H1 (cell line): ENCODE data around the gene ETF1. TPM values are rescaled to one million over a fixed set of nuclear protein-coding genes. Genes with fewer than 3 reads are reported as not detected.

Source experiments
- CTCF ChIA-PET: fragments of 300-600 bp; sonication (Branson Sonifier 250); formaldehyde crosslinking; loops from one replicate; lab custom pipeline; 2021; ENCODE audit not compliant: partially characterized antibody; lab: Charles Lee
- POLR2A ChIA-PET: fragments of 300-600 bp; sonication (Branson Sonifier 250); formaldehyde crosslinking; loops from one replicate; lab custom pipeline; 2021; ENCODE audit warnings: inconsistent platforms; ENCODE audit not compliant: partially characterized antibody; lab: Charles Lee
- DNase-seq, 2 experiments: peaks; one replicate each; pipeline versions ENCODE4 v3.0.0 to v3.0.0-alpha.2; 2010 to 2022; ENCODE audit warnings: low spot score in 2 of 2, low read depth in 1 of 2, mixed read lengths in 1 of 2
- FAIRE-seq: peaks from 2 replicates; lab custom pipeline; 2011; peaks lifted over from hg19 to GRCh38; lab: Jason Lieb, UNC
- H2AFZ ChIP-seq: 2 replicates; pipeline ENCODE4 v1.8.1; 2012; ENCODE audit warnings: low read length, inconsistent platforms
- H2AK5ac ChIP-seq: 2 replicates; pipeline ENCODE4 v1.6.1; 2013; ENCODE audit warnings: low read depth, low read length
- H2BK120ac ChIP-seq: replicated peaks from 2 replicates; pipeline ENCODE3; 2013; ENCODE audit warnings: low read depth, low read length, inconsistent platforms
- H2BK12ac ChIP-seq: 2 replicates; pipeline ENCODE4 v1.6.1; 2013; ENCODE audit warnings: low read depth, low read length
- H2BK15ac ChIP-seq: 2 replicates; pipeline ENCODE4 v1.6.1; 2013; ENCODE audit warnings: low read length
- H2BK20ac ChIP-seq: 2 replicates; pipeline ENCODE4 v1.6.1; 2013; ENCODE audit warnings: low read length
- H2BK5ac ChIP-seq: 2 replicates; pipeline ENCODE4 v1.6.1; 2013; ENCODE audit warnings: low read depth, low read length
- H3K14ac ChIP-seq: 2 replicates; pipeline ENCODE4 v1.6.1; 2013; ENCODE audit warnings: inconsistent platforms; ENCODE audit not compliant: insufficient read length
- H3K18ac ChIP-seq: 2 replicates; pipeline ENCODE4 v1.6.1; 2013; ENCODE audit warnings: low read length; ENCODE audit errors: extremely low read depth
- H3K23ac ChIP-seq: 2 replicates; pipeline ENCODE4 v1.6.1; 2013; ENCODE audit warnings: inconsistent platforms; ENCODE audit not compliant: insufficient read length
- H3K23me2 ChIP-seq: 2 replicates; pipeline ENCODE4 v1.6.1; 2013; ENCODE audit warnings: low read depth, low read length
- H3K27ac ChIP-seq: 2 replicates; pipeline ENCODE4 v1.6.1; 2011; ENCODE audit warnings: low read depth, low read length, inconsistent platforms
- H3K27me3 ChIP-seq, 4 experiments: replicated peaks in 1 of 4; 1 replicate in 1 of 4; 2 replicates in 3 of 4; pipeline versions ENCODE4 v1.6.1 to v1.8.1; 2011 to 2013; ENCODE audit warnings: low read length in 3 of 4, mild to moderate bottlenecking in 3 of 4, inconsistent platforms in 2 of 4, mixed read lengths in 2 of 4, moderate library complexity in 1 of 4; ENCODE audit not compliant: control insufficient read depth in 3 of 4, insufficient read depth in 3 of 4; ENCODE audit errors: extremely low read depth in 1 of 4
- H3K36me3 ChIP-seq, 4 experiments: 2 replicates each; pipeline versions ENCODE4 v1.6.1 to v1.8.1; 2011 to 2013; ENCODE audit warnings: mild to moderate bottlenecking in 4 of 4, low read length in 3 of 4, moderate library complexity in 2 of 4, control low read depth in 1 of 4, inconsistent platforms in 1 of 4; ENCODE audit not compliant: insufficient read depth in 4 of 4, control insufficient read depth in 2 of 4
- H3K4ac ChIP-seq: replicated peaks from 2 replicates; pipeline ENCODE3; 2013; ENCODE audit warnings: low read length, low read depth, mixed read lengths, inconsistent platforms; ENCODE audit not compliant: insufficient read length
- H3K4me1 ChIP-seq, 4 experiments: replicated peaks in 1 of 4; 1 replicate in 1 of 4; 2 replicates in 3 of 4; pipeline versions ENCODE4 v1.6.1 to v1.8.1; 2011 to 2013; ENCODE audit warnings: low read length in 3 of 4, inconsistent platforms in 2 of 4, mixed read lengths in 1 of 4; ENCODE audit not compliant: insufficient read depth in 4 of 4, control insufficient read depth in 3 of 4
- H3K4me2 ChIP-seq, 2 experiments: 2 replicates each; pipeline versions ENCODE4 v1.6.1 to v1.8.1; 2011 to 2013; ENCODE audit warnings: low read depth in 2 of 2, low read length in 2 of 2, control low read depth in 1 of 2, inconsistent platforms in 1 of 2, mild to moderate bottlenecking in 1 of 2; ENCODE audit not compliant: insufficient read depth in 1 of 2
- H3K4me3 ChIP-seq, 4 experiments: fragments of 200-600, 300-600 bp in 1 of 4; sonication (generic), shearing (Covaris generic), sonication (Bioruptor Twin) in 1 of 4; 2 replicates each; pipeline versions ENCODE4 v1.5.1 to v1.8.1; 2011 to 2016; ENCODE audit warnings: low read length in 4 of 4, low read depth in 3 of 4, control low read depth in 2 of 4, inconsistent platforms in 2 of 4, mild to moderate bottlenecking in 2 of 4, mixed read lengths in 1 of 4, moderate library complexity in 1 of 4; ENCODE audit not compliant: insufficient read depth in 2 of 4; ENCODE audit errors: extremely low read depth in 1 of 4
- H3K56ac ChIP-seq: replicated peaks from 2 replicates; pipeline ENCODE3; 2013; ENCODE audit warnings: low read depth, mild to moderate bottlenecking, mixed read lengths, low read length, inconsistent platforms; ENCODE audit not compliant: insufficient read length
- H3K79me1 ChIP-seq: 2 replicates; pipeline ENCODE4 v1.6.1; 2013; ENCODE audit warnings: low read depth, low read length, control low read depth
- H3K79me2 ChIP-seq, 2 experiments: 2 replicates each; pipeline versions ENCODE4 v1.6.1 to v1.8.1; 2012 to 2013; ENCODE audit warnings: low read length in 2 of 2, mild to moderate bottlenecking in 2 of 2, inconsistent platforms in 1 of 2; ENCODE audit not compliant: insufficient read depth in 2 of 2, control insufficient read depth in 1 of 2
- H3K9ac ChIP-seq, 4 experiments: replicated peaks in 1 of 4; 1 replicate in 1 of 4; 2 replicates in 3 of 4; pipeline versions ENCODE4 v1.6.1 to v1.8.1; 2011 to 2013; ENCODE audit warnings: low read depth in 3 of 4, low read length in 3 of 4, control low read depth in 2 of 4, mild to moderate bottlenecking in 2 of 4, moderate library complexity in 2 of 4, inconsistent platforms in 1 of 4; ENCODE audit errors: extremely low read depth in 1 of 4
- H3K9me3 ChIP-seq, 2 experiments: 2 replicates each; pipeline versions ENCODE4 v1.6.1 to v1.8.1; 2012 to 2013; ENCODE audit warnings: mild to moderate bottlenecking in 2 of 2, moderate library complexity in 2 of 2, control low read depth in 1 of 2, inconsistent platforms in 1 of 2, low read depth in 1 of 2, low read length in 1 of 2, mixed read lengths in 1 of 2; ENCODE audit not compliant: insufficient read depth in 2 of 2
- H4K20me1 ChIP-seq, 2 experiments: replicated peaks in 1 of 2; 2 replicates each; pipeline versions ENCODE3 to v1.8.1; 2011 to 2013; ENCODE audit warnings: inconsistent platforms in 2 of 2, low read length in 2 of 2, mild to moderate bottlenecking in 1 of 2; ENCODE audit not compliant: insufficient read depth in 2 of 2, control insufficient read depth in 1 of 2
- H4K5ac ChIP-seq: 2 replicates; pipeline ENCODE4 v1.6.1; 2013; ENCODE audit warnings: low read length, low read depth, mixed read lengths, inconsistent platforms; ENCODE audit not compliant: insufficient read length
- H4K8ac ChIP-seq: 2 replicates; pipeline ENCODE4 v1.8.0; 2013; ENCODE audit warnings: mild to moderate bottlenecking, moderate library complexity, low read length, inconsistent platforms; ENCODE audit not compliant: insufficient read depth; ENCODE audit errors: extremely low read depth
- H4K91ac ChIP-seq: replicated peaks from 2 replicates; pipeline ENCODE3; 2013; ENCODE audit warnings: low read length, mixed read lengths, inconsistent platforms; ENCODE audit not compliant: insufficient read length
- ASH2L ChIP-seq: fragments of 200-600, 300-600 bp; sonication (generic); IDR thresholded peaks from one replicate; pipeline ENCODE4 v1.7.1; 2017; ENCODE audit warnings: low read length
- BRCA1 ChIP-seq: IDR thresholded peaks from 2 replicates; pipeline ENCODE4 v1.6.1; 2012; ENCODE audit warnings: low read depth, low read length, improper control_type of control experiment
- CBX8 ChIP-seq: fragments of 300-800, 300-1000 bp; sonication (generic); IDR thresholded peaks from 2 replicates; pipeline ENCODE4 v1.7.1; 2016; ENCODE audit warnings: low read depth, low read length, borderline replicate concordance
- FOSL1 ChIP-seq: IDR thresholded peaks from 2 replicates; pipeline ENCODE4 v1.6.1; 2011; ENCODE audit warnings: mild to moderate bottlenecking, low read depth, low read length, moderate library complexity; ENCODE audit not compliant: insufficient read depth
- HDAC6 ChIP-seq: IDR thresholded peaks from one replicate; pipeline ENCODE4 v1.7.1; 2012; ENCODE audit warnings: low read depth, mild to moderate bottlenecking, inconsistent platforms, low read length, moderate library complexity
- JUN ChIP-seq: IDR thresholded peaks from 2 replicates; pipeline ENCODE4 v1.6.1; 2011; ENCODE audit warnings: low read depth, mild to moderate bottlenecking, improper control_type of control experiment, low read length
- NANOG ChIP-seq: IDR thresholded peaks from 2 replicates; pipeline ENCODE4 v1.6.1; 2011; ENCODE audit warnings: low read length, low read depth, mild to moderate bottlenecking, inconsistent platforms; ENCODE audit not compliant: insufficient read depth, poor library complexity, severe bottlenecking
- RBBP5 ChIP-seq: IDR thresholded peaks from 2 replicates; pipeline ENCODE4 v1.7.1; 2012; ENCODE audit warnings: low read depth, mild to moderate bottlenecking, inconsistent platforms, low read length, moderate library complexity, borderline replicate concordance
- RFX5 ChIP-seq: IDR thresholded peaks from 2 replicates; pipeline ENCODE4 v1.6.1; 2011; ENCODE audit warnings: low read depth, low read length, improper control_type of control experiment, borderline replicate concordance
- SP1 ChIP-seq: IDR thresholded peaks from 2 replicates; pipeline ENCODE4 v1.6.1; 2011; ENCODE audit warnings: low read depth, low read length
- SUZ12 ChIP-seq: fragments of 200-600 bp; sonication (generic); IDR thresholded peaks from 2 replicates; pipeline ENCODE4 v1.6.1; 2012; ENCODE audit warnings: mild to moderate bottlenecking, inconsistent platforms, low read length, moderate library complexity, mixed read lengths
- WGBS, 2 experiments: shearing (Covaris generic) in 1 of 2; methylation state at CpG; one replicate each; pipeline versions ENCODE4 v1.1.6 to v1.1.7; 2013 to 2015; ENCODE audit warnings: low lambda C conversion rate in 2 of 2, mixed read lengths in 2 of 2, inconsistent platforms in 1 of 2, low coverage in 1 of 2, missing lambda C conversion rate in 1 of 2; ENCODE audit not compliant: insufficient replicate concordance in 2 of 2, insufficient coverage in 1 of 2, insufficient read length in 1 of 2; ENCODE audit errors: extremely low coverage in 1 of 2, missing lambda C conversion rate in 1 of 2; 5-methylcytosine and 5-hydroxymethylcytosine counted together
- polyA plus RNA-seq, 7 experiments: library from polyadenylated mRNA; depleted of rRNA in 3 of 7; stranded (reverse) in 5 of 7; unstranded in 2 of 7; fragments of >200 nt in 5 of 7; fragments of 200-250 nt in 2 of 7; gene quantifications; 1 replicate in 5 of 7; 2 replicates in 1 of 7; 4 replicates in 1 of 7; pipeline versions ENCODE4 v1.2.1 to v1.2.3, GENCODE V29; 2011 to 2013; ENCODE audit warnings: missing spikeins in 2 of 7, mixed read lengths in 2 of 7
- total RNA-seq: library from RNA; stranded (reverse); fragmentation: NEBNext Ultra II Directional; extraction: Animal tissue kit (Norgen Biotek cat#: 25700); gene quantifications from 2 replicates; pipeline ENCODE4 v1.2.1, GENCODE V29; 2021
- TF ChIP-seq, protein P1 (sequence below), 3 experiments: IDR thresholded peaks; 1 replicate in 2 of 3; 2 replicates in 1 of 3; pipeline versions ENCODE4 v1.5.1 to v1.6.1; 2011; ENCODE audit warnings: low read length in 3 of 3, mild to moderate bottlenecking in 3 of 3, inconsistent platforms in 2 of 3, low read depth in 1 of 3, moderate library complexity in 1 of 3; ENCODE audit not compliant: insufficient read depth in 1 of 3; ENCODE audit errors: control extremely low read depth in 1 of 3

Gene ETF1
- total and polyA plus RNA-seq, 2 of the 8 experiments (the other 6 are each of a cell fraction or from before 2014, with no cell fraction given) = 50.5 to 168 TPM

DNA sequence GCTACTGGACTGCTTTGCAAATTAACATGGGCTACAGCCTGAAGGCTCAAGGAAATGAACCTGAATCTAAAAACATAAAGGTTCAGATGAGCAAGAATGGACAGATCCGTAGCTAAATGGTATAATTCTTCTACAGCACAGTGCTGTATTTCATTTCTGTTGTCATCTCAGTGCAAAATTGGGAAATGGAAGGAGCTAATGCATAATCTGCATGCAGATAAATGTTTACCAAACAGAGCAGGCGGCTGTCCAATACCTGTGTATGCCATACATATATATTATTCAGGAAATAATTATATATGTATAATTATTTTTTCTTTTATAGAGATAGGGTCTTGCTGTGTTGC, 36.5 kb upstream of the ETF1 start:
- Histone ChIP-seq H3K18ac (no peak overlapping the region), H2BK5ac (no peak overlapping the region), H3K9me3 (no peaks in the 10 kb centered on the region; a peak in 1 of 4 replicates), H3K56ac (no peak overlapping the region), H3K27ac (no peak overlapping the region), H3K79me2 (peaks cover 4 to 7% of the 10 kb centered on the region in 2 experiments; a peak in 3 of 4 replicates), H3K4me2 (no peak overlapping the region), H4K91ac (no peak overlapping the region), H4K20me1 (no peaks in the 10 kb centered on the region), H3K4me3 (no peak overlapping the region), H4K8ac (no peak overlapping the region), H4K5ac (no peak overlapping the region), H2BK12ac (no peak overlapping the region), H2BK20ac (no peak overlapping the region), H2AFZ (0 out of 2 replicates have a peak overlapping the region, but pooled peaks have one; percentile 12), H3K27me3 (no peaks in the 10 kb centered on the region), H3K14ac (no peak overlapping the region), H2BK15ac (no peak overlapping the region), H3K79me1 (no peaks in the 10 kb centered on the region), H3K9ac (no peak overlapping the region), H3K23ac (no peak overlapping the region), H3K4me1 (peaks cover 0 to 3% (median 0%) of the 10 kb centered on the region in 4 experiments; a peak in 1 of 7 replicates), H2AK5ac (no peak overlapping the region), H3K23me2 (no peaks in the 10 kb centered on the region), H2BK120ac (no peak overlapping the region), H3K36me3 (no peaks in the 10 kb centered on the region), H3K4ac (no peak overlapping the region)
- FAIRE-seq = no peak
- CTCF ChIA-PET = interaction anchor here (0.6 to 3.2 kb wide), 37 partner anchors 12 to 692 kb away, joined by 3 to 40 read pairs (median 5); no protein-coding TSS in a partner anchor
- POLR2A ChIA-PET = interaction anchor here (0.7 to 2.1 kb wide), 6 partner anchors 10 to 697 kb away, joined by 3 to 12 read pairs (median 3); partner anchors contain the start of gene ETF1
- WGBS, 2 experiments = 52% methylated on average over 2 of the region's 2 CpGs; no CpG with 5 or more reads in 1 of the 2 experiments
- DNase-seq = no peak
- TF ChIP-seq, protein P1, sequence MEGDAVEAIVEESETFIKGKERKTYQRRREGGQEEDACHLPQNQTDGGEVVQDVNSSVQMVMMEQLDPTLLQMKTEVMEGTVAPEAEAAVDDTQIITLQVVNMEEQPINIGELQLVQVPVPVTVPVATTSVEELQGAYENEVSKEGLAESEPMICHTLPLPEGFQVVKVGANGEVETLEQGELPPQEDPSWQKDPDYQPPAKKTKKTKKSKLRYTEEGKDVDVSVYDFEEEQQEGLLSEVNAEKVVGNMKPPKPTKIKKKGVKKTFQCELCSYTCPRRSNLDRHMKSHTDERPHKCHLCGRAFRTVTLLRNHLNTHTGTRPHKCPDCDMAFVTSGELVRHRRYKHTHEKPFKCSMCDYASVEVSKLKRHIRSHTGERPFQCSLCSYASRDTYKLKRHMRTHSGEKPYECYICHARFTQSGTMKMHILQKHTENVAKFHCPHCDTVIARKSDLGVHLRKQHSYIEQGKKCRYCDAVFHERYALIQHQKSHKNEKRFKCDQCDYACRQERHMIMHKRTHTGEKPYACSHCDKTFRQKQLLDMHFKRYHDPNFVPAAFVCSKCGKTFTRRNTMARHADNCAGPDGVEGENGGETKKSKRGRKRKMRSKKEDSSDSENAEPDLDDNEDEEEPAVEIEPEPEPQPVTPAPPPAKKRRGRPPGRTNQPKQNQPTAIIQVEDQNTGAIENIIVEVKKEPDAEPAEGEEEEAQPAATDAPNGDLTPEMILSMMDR (IDR thresholded peaks at IDR 0.05; ENCODE audit: control extremely low read depth in 1 of 3, insufficient read depth in 1 of 3, low read depth in 1 of 3, low read length in 3 of 3) = no peak
- TF ChIP-seq JUN (no peak), FOSL1 (no peak), CBX8 (no peak), HDAC6 (no peak), SP1 (no peak), SUZ12 (no peak), BRCA1 (no peak), RFX5 (no peak), NANOG (no peak), RBBP5 (no peak), ASH2L (no peak)
